Measurements from ENCODE around the gene TMEM59.

Gene TMEM59

GRCh38 chr1:53981220-53981619 is 71.8 kb downstream of the TMEM59 start:
- DNase-seq = no peak

- DNase-seq = no peak
Observed at GRCh38 chr1:53979712-53980450, 73.1 kb downstream of the TMEM59 start.
